ENCODE measurements around the gene CPM.

The CPM gene

GRCh38 chr12:68876461-68876860, 56.5 kb downstream of the CPM start:
- DNase-seq = no peak

- DNase-seq = no peak
These were observed 59.7 kb downstream of the CPM start for GRCh38 chr12:68873316-68873715.

- DNase-seq = no peak
These were observed 61.0 kb downstream of the CPM start for GRCh38 chr12:68871921-68872320.

GRCh38 chr12:68871396-68871795, 61.6 kb downstream of the CPM start:
- DNase-seq = no peak

GRCh38 chr12:68870443-68870842, 62.5 kb downstream of the CPM start:
- DNase-seq = no peak

GRCh38 chr12:68870011-68870410, 63.0 kb downstream of the CPM start:
- DNase-seq = no peak

- no peak for DNase-seq
These were observed 64.8 kb downstream of the CPM start for GRCh38 chr12:68868043-68868790.

- DNase-seq = no peak
These were observed 65.4 kb downstream of the CPM start for GRCh38 chr12:68867606-68868005.

- DNase-seq = no peak
These were observed 66.0 kb downstream of the CPM start for GRCh38 chr12:68866950-68867349.

- DNase-seq = no peak
These were observed 67.4 kb downstream of the CPM start for GRCh38 chr12:68865399-68866164.

- no peak for DNase-seq
These were observed 68.4 kb downstream of the CPM start for GRCh38 chr12:68864604-68865003.

GRCh38 chr12:68863886-68864454, 69.0 kb downstream of the CPM start:
- peak; percentile 7 for DNase-seq

GRCh38 chr12:68863109-68863770, 69.7 kb downstream of the CPM start:
- DNase-seq = no peak

- DNase-seq = no peak
These were observed 71.1 kb downstream of the CPM start for GRCh38 chr12:68861890-68862289.

- no peak for DNase-seq
These were observed 76.5 kb downstream of the CPM start for GRCh38 chr12:68856510-68856909.

GRCh38 chr12:68855771-68856170, 77.2 kb downstream of the CPM start:
- DNase-seq = no peak

- no peak for DNase-seq
These were observed 77.9 kb downstream of the CPM start for GRCh38 chr12:68855111-68855510.

- no peak for DNase-seq
These were observed 78.4 kb downstream of the CPM start for GRCh38 chr12:68854554-68854953.

GRCh38 chr12:68854078-68854468, 78.9 kb downstream of the CPM start:
- no peak for DNase-seq

- no peak for DNase-seq
These were observed 79.4 kb downstream of the CPM start for GRCh38 chr12:68853396-68854077.

GRCh38 chr12:68851592-68852306, 81.2 kb downstream of the CPM start:
- DNase-seq = no peak

GRCh38 chr12:68850390-68850789, 82.6 kb downstream of the CPM start:
- DNase-seq = no peak
